ENCODE data around the gene PRRT3.
A peak's percentile ranks its signal among the peaks of the same experiment; 100 is the strongest.
"Not testable (repeated sequence)": the region's sequence is repeated elsewhere in the genome, so short reads cannot be mapped to it uniquely, and the experiment has no call there.

Gene PRRT3

DNA sequence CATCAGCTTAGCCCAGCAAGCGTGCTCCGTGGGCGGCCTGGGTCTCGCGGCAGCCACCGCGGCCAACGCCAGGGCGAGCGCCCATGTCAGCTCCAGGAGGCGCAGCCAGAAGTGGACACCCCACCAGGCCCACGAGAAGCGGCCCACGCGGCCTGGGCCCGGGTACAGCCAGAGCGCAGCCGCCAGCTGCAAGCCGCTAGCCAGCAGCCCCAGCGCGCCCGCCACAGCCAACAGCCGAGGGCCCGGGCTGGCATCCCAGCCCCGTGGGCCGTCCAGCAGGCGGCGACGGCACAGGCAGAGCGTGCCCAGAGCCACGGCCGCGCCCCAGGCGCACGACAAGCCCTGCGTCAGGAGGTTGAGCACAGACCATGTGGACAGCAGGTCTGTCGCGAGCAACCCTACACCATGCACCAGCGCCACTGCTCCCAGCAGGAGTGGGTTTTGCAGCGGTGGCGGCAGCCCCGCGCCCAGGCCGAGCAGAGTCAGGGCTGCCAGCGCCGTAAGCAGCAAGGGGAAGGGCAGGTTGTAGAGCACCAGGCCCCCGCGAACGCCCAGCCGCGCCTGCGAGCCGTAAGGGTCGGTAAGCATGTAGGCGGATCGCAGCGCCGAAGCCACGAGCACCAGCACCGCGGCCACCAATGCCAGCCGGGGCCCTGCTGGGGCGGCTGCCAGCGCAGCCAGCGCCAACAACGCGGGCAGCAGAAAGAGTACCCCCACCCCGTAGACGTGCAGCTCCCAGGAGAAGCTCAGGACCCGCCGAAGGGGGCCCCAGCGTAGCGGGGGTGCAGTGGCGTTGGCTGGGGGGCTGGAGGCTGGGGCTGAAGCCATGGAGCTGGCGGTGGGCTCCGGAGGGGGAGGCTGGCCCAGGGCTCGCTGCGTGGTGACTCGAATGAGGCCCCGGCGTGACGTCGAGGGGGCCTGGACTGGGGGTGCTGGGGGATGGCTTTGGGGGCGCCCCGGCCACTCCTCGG, 4.9 kb downstream of the PRRT3 start:
- DNase-seq (ENCODE audit: low read depth), result peak; percentile 63

DNA sequence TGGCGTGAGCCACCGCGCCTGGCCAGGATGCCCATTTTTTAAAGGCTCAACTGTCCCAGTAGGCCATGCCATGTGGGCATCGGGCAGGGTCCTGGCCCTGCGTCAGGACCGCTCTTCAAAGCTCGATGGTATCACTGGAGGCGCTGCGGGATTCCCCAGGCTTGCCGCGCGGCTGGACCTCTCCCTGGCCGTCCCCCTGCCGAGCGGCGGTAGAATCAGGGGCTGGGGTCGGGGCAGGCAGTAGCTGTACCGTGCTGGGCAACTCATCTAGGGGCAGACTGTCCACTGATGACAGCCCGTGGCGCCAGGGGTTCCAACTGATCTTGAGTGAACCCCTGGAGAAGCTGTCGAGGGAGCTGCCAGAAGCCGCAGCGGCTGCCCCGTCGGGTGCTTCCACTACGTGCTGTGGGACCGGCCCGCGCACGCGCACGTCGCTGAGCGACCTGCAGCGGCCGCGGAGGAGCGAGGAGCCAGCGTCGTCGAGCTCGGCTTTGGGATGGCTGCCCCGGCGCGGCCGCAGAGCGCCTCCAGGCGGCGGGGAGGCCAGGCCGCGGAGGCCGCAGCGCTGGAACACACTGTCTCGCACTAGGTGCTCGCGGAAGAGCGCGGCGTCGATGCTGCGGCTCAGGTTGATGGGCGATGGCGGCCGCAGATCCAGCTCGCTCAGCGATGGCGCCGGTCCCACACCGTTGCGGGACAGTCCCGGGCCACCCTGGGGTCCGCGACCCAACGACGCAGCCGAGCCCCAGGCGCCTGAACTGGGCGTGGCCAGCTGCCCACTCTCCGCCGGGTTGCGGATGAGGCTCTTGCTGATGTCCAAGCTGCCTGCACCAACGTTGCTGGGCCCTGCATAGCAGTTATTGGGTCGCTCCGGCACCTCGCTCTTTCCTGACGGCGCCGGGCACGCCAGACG, 5.8 kb downstream of the PRRT3 start:
- peak; percentile 94 for DNase-seq (ENCODE audit: low read depth)

DNA sequence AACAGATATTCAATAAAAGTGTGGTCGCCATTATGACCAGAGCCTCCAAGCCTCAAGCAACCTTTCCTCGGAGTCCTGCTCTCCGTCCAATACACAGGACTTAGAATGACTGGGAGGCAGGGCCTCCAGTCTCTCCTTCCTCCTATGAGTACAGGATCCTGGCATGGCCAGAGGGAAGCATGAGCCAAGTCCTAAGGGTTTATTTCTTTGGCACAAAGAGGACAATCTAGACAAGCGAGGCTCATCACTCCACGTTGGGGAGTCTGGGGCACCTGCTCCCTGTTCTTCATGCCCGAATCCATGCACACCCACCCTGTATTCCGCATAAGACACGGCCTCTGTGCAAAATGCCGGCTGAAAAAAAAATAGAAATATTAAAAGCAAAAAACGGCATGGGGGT, 6.8 kb downstream of the PRRT3 start:
- DNase-seq (ENCODE audit: low read depth), result no peak

DNA sequence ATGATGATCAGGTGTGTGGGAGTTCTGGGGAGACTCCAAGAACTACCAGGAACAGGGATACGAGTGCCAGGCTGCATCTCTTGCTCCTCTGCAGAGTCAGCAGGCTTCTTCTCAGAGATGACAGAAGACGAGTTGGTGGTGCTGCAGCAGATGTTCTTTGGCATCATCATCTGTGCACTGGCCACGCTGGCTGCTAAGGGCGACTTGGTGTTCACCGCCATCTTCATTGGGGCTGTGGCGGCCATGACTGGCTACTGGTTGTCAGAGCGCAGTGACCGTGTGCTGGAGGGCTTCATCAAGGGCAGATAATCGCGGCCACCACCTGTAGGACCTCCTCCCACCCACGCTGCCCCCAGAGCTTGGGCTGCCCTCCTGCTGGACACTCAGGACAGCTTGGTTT, 7.9 kb downstream of the PRRT3 start:
- DNase-seq (ENCODE audit: low read depth), result no peak

DNA sequence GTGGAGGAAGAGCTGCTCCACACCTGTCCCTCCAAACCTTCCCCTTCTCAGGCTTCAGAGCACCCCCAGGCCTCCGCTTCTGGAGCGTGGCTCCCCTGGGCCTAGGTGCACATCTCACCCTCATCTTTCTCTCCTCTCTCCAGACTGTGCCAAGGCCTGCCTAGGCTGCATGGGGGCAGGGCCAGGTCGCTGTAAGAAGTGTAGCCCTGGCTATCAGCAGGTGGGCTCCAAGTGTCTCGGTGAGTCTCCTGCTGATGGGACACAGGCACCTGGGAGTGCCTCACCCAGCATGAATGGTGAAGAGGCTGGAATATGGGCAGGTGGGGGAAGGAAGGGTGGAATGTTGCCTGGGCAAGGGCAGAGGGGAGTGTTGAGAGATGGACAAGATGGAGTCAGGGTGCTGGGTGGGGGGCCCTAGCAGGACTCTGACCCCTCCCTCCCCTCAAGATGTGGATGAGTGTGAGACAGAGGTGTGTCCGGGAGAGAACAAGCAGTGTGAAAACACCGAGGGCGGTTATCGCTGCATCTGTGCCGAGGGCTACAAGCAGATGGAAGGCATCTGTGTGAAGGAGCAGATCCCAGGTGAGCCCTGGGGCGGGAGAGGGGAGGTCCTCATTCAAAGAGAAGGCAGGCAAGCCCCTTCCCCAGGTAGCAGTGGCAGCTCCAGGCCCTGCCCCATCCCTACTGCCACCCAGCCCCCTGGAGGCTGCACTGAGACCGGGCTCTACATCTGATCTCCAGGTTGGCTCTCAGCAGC, 9.1 kb downstream of the PRRT3 start:
- DNase-seq (ENCODE audit: low read depth), result no peak

DNA sequence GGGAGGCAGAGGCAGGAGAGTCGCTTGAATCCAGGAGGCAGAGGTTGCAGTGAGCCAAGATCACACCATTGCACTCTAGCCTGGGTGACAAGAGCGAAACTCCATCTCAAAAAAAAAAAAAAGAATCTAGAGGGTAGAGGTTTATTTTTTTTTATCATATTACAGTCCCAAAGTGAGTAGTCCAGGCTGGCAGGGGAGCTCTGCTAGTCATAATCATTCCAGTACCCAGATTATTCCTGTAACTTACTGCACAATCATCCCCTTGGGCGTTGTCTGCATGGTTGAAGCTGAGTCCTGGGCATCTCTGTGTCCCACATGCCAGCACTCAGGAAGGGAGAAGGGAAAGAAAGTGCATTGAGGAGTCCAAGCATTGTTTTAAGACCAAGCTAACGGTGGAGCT, 10.0 kb downstream of the PRRT3 start:
- DNase-seq (ENCODE audit: low read depth), result no peak

DNA sequence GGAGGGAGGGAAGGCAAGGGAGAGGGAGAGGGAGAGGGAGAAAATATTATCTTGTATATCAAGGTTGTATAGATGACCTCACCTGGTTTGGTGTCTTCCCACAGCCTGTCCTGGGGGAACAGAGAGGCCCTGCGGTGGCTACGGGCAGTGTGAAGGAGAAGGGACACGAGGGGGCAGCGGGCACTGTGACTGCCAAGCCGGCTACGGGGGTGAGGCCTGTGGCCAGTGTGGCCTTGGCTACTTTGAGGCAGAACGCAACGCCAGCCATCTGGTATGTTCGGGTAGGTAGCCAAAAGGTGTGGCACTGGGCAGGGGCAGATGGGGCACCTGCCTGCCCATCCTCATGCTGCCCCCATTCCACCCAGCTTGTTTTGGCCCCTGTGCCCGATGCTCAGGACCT, 11.5 kb downstream of the PRRT3 start:
- DNase-seq (ENCODE audit: low read depth), result no peak

DNA sequence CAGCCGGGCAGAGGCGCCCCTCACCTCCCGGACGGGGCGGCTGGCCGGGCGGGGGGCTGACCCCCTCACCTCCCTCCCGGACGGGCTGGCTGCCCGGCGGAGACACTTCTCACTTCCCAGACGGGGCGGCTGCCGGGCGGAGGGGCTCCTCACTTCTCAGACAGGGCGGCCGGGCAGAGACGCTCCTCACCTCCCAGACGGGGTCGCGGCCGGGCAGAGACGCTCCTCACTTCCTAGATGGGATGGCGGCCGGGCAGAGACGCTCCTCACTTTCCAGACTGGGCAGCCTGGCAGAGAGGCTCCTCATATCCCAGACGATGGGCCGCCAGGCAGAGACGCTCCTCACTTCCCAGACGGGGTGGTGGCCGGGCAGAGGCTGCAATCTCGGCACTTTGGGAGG, 12.3 kb downstream of the PRRT3 start:
- not testable (repeated sequence) for DNase-seq (ENCODE audit: low read depth)

DNA sequence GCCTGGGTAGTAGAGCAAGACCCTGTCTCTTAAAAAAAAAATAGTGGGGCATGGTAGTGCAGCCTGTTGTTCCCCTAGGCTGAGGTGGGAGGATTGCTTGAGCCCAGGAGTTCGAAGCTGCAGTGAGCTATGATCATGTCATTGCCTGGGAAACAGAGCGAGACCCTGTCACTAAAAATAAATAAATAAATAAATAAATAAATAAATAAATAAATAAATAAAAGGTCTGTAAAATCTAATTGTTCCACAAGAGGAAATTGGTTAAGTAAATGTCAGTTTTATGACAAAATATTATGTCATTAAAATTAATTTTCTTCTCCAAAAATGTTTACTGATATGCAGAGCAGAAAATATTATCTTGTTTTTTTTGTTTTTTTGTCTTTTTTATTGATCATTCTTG, 13.2 kb downstream of the PRRT3 start:
- no peak for DNase-seq (ENCODE audit: low read depth)

DNA sequence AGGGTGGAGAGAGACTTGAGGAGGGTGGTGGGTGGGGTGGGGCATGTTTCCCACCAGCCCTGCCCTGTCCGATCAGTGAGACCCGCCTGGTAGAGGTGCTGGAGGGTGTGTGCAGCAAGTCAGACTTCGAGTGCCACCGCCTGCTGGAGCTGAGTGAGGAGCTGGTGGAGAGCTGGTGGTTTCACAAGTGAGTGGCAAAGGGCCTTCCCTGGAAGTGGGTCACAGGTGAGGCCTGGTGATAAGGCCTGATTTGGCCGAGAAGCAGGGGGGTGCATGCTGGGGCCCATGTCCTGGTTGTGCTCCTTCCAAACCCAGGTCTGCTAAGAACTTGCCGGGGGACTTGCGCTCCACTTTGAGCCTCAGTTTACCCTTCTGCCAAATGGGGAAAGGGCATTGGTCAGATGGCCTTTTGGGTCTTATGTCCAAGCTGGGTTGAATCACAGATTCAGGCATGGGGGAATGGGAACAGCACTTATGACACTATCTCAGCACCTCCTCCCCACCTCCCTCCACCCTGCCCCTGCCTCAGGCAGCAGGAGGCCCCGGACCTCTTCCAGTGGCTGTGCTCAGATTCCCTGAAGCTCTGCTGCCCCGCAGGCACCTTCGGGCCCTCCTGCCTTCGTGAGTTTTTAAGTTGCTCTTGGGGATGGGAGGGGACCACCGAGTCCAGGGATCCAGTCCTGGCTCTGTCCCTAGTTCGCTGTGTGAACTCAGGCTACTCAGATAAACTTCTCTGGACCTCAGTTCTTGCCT, 14.5 kb downstream of the PRRT3 start:
- DNase-seq (ENCODE audit: low read depth), result no peak

DNA sequence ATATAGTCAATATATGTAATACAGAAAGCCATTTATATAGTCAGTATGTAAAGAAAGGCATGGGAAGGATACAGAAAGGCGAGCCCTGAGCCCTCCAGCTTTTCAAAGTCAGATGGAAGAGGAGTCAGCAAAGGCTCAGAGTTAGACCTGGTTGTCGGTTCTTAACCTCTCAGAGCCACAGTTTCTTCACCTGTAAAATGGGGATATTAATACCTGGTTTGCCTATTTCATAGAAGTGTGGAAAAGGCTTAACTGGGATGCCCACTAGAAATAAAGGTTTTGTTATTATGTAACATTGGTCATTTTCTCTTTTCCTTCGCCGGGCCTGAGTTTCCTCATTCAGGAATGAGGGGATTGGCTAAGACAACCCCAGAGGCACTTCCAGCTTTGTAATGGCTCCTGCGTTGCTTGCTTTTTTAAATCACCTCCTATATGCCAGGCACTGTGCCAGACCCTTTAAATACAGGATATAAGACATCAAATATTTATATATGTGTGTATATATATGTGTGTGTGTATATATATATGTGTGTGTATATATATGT, 16.2 kb downstream of the PRRT3 start:
- no peak for DNase-seq (ENCODE audit: low read depth)

DNA sequence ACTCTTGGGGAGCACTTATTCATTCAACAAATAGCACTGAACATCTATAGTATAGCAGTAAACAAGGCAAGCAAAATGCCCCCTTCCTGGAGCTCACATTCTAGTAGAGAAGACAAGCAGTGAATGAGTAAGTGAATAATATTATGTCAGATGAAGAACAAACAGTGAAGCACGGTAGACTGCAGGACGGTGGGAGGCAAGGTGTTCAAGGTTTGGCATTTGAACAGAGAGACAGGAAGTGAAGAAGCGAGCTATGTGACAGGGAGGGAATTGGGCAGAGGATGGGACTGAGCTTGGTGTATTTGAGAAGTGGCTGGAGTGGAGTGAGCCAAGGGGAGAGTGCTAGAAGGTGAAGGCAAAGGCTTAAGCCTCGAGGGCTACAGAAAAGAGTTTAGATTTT, 17.2 kb downstream of the PRRT3 start:
- DNase-seq (ENCODE audit: low read depth), result no peak

DNA sequence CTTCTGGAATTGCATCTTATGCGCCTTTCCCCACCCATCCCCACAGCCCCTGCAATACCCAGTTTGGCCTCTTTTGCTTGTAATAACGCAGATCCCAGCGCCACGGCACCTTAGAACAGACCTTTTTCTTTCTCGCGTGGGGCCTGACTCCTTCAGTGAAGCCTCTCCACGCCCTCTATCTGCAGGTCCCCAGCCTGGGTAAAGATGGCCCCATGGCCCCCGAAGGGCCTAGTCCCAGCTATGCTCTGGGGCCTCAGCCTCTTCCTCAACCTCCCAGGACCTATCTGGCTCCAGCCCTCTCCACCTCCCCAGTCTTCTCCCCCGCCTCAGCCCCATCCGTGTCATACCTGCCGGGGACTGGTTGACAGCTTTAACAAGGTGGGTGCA, 18.0 kb downstream of the PRRT3 start:
- peak; percentile 58 for DNase-seq (ENCODE audit: low read depth)

DNA sequence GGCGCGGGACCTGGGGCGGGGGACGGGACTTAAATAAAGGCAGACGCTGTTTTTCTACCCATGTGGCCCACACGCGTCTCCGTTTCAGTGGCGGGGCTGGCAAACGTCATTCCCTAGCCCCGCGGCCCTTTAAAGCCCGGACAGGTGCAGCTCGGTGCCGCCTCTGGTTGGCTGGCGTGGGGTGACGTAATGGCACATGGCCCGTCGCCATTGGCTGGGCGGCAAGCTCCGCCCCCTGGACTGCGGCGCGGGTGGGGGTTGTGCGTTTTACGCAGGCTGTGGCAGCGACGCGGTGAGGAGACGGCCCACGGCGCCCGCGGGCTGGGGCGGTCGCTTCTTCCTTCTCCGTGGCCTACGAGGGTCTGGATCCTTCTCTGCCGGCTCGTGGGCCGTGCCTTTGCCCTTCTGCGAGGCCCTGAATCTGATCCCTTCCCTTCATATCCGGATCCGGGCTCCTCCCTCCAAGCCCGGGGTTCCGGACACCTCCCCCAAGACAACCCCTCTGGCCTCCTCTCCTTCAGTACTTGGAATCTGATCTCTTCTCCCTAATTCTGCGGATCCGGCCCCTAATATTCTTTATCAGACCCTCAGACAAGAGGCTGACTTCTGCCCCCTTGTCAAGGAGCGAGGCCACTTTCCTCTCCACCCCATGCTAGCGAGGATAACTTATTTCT, 18.5 kb downstream of the PRRT3 start, which contains the start of gene CRELD1:
Gene CRELD1, plus strand, starts transcription at position 274 of the 674 bp plus-strand sequence. CDS start 605 bp downstream, outside the sequence.
- peak; percentile 91 for DNase-seq (ENCODE audit: low read depth)

DNA sequence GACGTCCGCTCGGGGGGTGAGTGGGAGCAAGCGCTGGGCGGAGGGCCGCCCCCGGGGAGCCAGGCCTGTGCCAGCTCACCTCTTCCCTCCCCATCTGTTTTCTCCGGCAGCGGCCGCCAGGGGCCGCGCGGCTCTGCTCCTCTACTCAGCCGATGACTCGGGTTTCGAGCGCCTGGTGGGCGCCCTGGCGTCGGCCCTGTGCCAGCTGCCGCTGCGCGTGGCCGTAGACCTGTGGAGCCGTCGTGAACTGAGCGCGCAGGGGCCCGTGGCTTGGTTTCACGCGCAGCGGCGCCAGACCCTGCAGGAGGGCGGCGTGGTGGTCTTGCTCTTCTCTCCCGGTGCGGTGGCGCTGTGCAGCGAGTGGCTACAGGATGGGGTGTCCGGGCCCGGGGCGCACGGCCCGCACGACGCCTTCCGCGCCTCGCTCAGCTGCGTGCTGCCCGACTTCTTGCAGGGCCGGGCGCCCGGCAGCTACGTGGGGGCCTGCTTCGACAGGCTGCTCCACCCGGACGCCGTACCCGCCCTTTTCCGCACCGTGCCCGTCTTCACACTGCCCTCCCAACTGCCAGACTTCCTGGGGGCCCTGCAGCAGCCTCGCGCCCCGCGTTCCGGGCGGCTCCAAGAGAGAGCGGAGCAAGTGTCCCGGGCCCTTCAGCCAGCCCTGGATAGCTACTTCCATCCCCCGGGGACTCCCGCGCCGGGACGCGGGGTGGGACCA, 19.2 kb downstream of the PRRT3 start:
- DNase-seq (ENCODE audit: low read depth), result peak; percentile 82

DNA sequence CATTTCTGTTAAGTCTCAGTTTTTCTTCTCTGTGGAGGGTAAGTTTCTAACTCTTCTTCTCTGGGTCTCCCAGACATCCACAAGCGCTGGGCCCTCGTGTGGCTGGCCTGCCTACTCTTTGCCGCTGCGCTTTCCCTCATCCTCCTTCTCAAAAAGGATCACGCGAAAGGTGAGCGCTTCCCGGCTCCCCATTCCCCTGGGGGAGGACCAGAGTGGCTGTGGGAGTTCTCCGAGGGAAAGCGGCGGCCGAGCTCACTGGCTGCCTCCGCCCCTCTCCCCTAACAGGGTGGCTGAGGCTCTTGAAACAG, 19.7 kb downstream of the PRRT3 start:
- no peak for DNase-seq (ENCODE audit: low read depth)

DNA sequence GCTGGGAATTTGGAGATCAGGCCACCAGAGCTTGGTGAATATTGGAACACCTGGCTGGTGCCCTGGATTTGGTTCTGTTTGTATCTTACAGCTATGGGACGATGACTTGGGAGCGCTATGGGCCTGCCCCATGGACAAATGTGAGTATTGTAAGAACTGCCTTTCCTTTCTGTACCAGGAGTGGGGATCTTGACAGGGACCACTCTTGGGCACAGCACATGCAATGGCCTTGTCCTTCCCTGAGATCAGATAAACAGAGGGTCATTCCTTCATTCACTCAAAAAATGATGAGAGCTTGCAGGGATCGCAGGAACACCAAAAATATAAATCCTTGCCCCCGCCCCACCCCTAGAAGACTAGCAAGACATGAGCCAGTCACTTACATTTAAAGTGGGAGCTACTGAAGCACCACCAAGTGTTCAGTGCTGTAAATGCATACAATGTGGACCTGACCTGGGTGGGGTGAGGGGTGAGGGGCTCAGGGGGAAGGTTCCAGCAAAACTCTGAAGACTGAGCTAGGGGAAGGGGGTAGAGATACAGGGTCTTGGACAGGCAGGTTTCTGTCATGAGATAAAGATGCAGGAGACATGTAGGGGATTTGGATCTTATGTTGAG, 21.3 kb downstream of the PRRT3 start:
- DNase-seq (ENCODE audit: low read depth), result peak; percentile 15

DNA sequence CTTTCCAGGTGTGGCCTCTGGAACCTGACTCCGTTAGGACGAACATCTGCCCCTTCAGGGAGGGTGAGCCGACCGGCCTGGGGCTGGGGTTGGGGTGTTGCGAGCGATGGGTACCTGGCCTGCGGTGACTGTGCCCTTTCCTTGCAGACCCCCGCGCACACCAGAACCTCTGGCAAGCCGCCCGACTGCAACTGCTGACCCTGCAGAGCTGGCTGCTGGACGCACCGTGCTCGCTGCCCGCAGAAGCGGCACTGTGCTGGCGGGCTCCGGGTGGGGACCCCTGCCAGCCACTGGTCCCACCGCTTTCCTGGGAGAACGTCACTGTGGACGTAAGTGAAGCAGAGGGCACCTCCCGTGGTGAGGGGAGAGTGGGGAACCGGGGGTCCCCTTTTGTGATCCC, 24.1 kb downstream of the PRRT3 start:
- no peak for DNase-seq (ENCODE audit: low read depth)

DNA sequence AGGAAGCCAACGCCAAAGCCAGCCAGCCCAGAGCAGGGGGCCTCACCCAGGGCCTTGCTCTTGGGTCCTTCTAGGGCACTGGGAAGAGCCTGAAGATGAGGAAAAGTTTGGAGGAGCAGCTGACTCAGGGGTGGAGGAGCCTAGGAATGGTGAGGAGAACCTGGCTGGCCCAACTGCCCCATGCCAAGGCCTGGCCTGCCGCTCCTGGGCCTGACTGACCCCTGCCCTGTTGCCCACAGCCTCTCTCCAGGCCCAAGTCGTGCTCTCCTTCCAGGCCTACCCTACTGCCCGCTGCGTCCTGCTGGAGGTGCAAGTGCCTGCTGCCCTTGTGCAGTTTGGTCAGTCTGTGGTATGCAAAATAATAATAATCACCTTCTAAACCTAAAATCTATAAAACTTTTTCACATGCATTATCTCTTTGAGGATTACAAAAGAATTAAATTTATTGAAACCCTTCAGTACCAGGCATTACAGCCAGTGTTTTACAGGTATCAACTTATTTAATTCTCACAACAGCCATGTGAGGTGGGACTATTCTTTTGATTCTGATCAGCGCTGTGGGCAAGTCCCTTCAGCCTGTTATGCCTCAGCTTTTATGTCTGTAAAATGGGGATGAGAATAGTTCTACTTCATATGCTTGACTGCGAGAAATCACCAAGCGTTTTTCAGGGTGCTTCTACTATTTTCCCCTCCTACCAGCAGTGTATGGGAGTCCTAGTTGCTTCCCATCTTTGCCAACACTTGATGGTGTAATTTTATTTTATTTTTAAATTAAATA, 33.8 kb downstream of the PRRT3 start:
- DNase-seq (ENCODE audit: low read depth), result no peak
